ENCODE results near the gene TMEM161A.
A peak's percentile ranks its signal among the peaks of the same experiment; 100 is the strongest.

GRCh38 chr19:19110410-19111135, 27.7 kb downstream of the TMEM161A start:
- peak in 2 of 5 experiments; percentile 20 to 26 for TF ChIP-seq CTCF (IDR thresholded peaks at IDR 0.05)
- TF ChIP-seq EP300 (IDR thresholded peaks at IDR 0.05; ENCODE audit: low read depth), result no peak
- no peak for TF ChIP-seq POLR2A (IDR thresholded peaks at IDR 0.05)
